Endothelial cell of umbilical vein (primary cell): ENCODE data around the gene HNRNPH2. TPM values are rescaled to one million over a fixed set of nuclear protein-coding genes. Genes with fewer than 3 reads are reported as not detected.

Experiments used
- BruUV-seq: library from RNA; stranded (reverse); fragments of 400-500 nt; replicated peaks from 2 replicates; lab custom pipeline; 2021; lab: Mats Ljungman, UMichigan
- CTCF ChIA-PET: fragments of 300-600, 350-600 bp; sonication (Branson Sonifier 250); formaldehyde crosslinking; loops from one replicate; lab custom pipeline; 2021; ENCODE audit warnings: antibody characterized with exemption, inconsistent platforms; lab: Charles Lee
- POLR2A ChIA-PET: fragments of 300-600, 350-600 bp; sonication (Branson Sonifier 250); formaldehyde crosslinking; loops from one replicate; lab custom pipeline; 2021; ENCODE audit warnings: antibody characterized with exemption, inconsistent platforms; lab: Charles Lee
- DNase-seq: peaks from one replicate; pipeline ENCODE4 v3.0.0-alpha.2; 2011; ENCODE audit warnings: low read depth, low spot score
- FAIRE-seq: peaks from 2 replicates; lab custom pipeline; 2011; peaks lifted over from hg19 to GRCh38; lab: Jason Lieb, UNC
- H2AFZ ChIP-seq: 2 replicates; pipeline ENCODE4 v1.6.0; 2012; ENCODE audit warnings: low read depth, low read length, control low read depth, inconsistent platforms
- H3K27ac ChIP-seq: 2 replicates; pipeline ENCODE4 v1.5.1; 2011; ENCODE audit warnings: low read depth, mild to moderate bottlenecking, control low read depth, low read length, moderate library complexity; ENCODE audit not compliant: insufficient read depth
- H3K27me3 ChIP-seq, 2 experiments: 2 replicates each; pipeline versions ENCODE4 v1.6.0 to v1.6.1; 2011; ENCODE audit warnings: low read length in 2 of 2, mixed read lengths in 1 of 2; ENCODE audit not compliant: control insufficient read depth in 2 of 2, insufficient read depth in 2 of 2
- H3K36me3 ChIP-seq, 2 experiments: 2 replicates in 1 of 2; 3 replicates in 1 of 2; pipeline ENCODE4 v1.5.1; 2011; ENCODE audit warnings: low read length in 2 of 2, mild to moderate bottlenecking in 1 of 2, moderate library complexity in 1 of 2; ENCODE audit not compliant: control insufficient read depth in 2 of 2, insufficient read depth in 2 of 2; ENCODE audit errors: extremely low read depth in 1 of 2
- H3K4me1 ChIP-seq: 3 replicates; pipeline ENCODE4 v1.5.1; 2011; ENCODE audit warnings: mild to moderate bottlenecking, low read length; ENCODE audit not compliant: control insufficient read depth, insufficient read depth; ENCODE audit errors: extremely low read depth
- H3K4me2 ChIP-seq: 2 replicates; pipeline ENCODE4 v1.6.1; 2011; ENCODE audit warnings: low read length, control low read depth, mixed read lengths; ENCODE audit not compliant: insufficient read depth
- H3K4me3 ChIP-seq, 3 experiments: fragments of 200-600 bp in 1 of 3; sonication (generic), shearing (Covaris generic) in 1 of 3; replicated peaks in 1 of 3; 2 replicates each; pipeline ENCODE4 v1.5.1; 2011 to 2016; ENCODE audit warnings: control low read depth in 3 of 3, low read length in 3 of 3, mild to moderate bottlenecking in 2 of 3, inconsistent platforms in 1 of 3, low read depth in 1 of 3, moderate library complexity in 1 of 3; ENCODE audit not compliant: insufficient read depth in 1 of 3
- H3K79me2 ChIP-seq: 2 replicates; pipeline ENCODE4 v1.6.0; 2012; ENCODE audit warnings: low read length, inconsistent platforms; ENCODE audit not compliant: control insufficient read depth, insufficient read depth
- H3K9ac ChIP-seq: replicated peaks from 2 replicates; pipeline ENCODE3; 2011; ENCODE audit warnings: low read length, control low read depth; ENCODE audit not compliant: insufficient read depth; ENCODE audit errors: extremely low read depth
- H3K9me1 ChIP-seq: replicated peaks from 3 replicates; pipeline ENCODE4 v1.6.0; 2011; ENCODE audit warnings: mild to moderate bottlenecking, low read length; ENCODE audit not compliant: control insufficient read depth, insufficient read depth; ENCODE audit errors: extremely low read depth
- H3K9me3 ChIP-seq: replicated peaks from 2 replicates; pipeline ENCODE4 v1.5.1; 2012; ENCODE audit warnings: low read length, inconsistent platforms; ENCODE audit not compliant: control insufficient read depth, insufficient read depth
- H4K20me1 ChIP-seq: replicated peaks from 2 replicates; pipeline ENCODE3; 2011; ENCODE audit warnings: mild to moderate bottlenecking, low read length; ENCODE audit not compliant: control insufficient read depth, insufficient read depth; ENCODE audit errors: extremely low read depth
- CTCF ChIP-seq, 2 donors: IDR thresholded peaks; 1 replicate in 1 of 2; 2 replicates in 1 of 2; pipeline ENCODE4 v1.5.1; 2011; ENCODE audit warnings: low read length in 2 of 2, mild to moderate bottlenecking in 2 of 2, moderate library complexity in 2 of 2, control low read depth in 1 of 2, inconsistent platforms in 1 of 2, low read depth in 1 of 2; ENCODE audit not compliant: insufficient read depth in 1 of 2; ENCODE audit errors: extremely low read depth in 1 of 2
- EZH2 ChIP-seq: IDR thresholded peaks from 2 replicates; pipeline ENCODE4 v1.6.1; 2012; ENCODE audit warnings: borderline replicate concordance, low read depth, mild to moderate bottlenecking, moderate library complexity, low read length, inconsistent platforms; ENCODE audit not compliant: severe bottlenecking
- FOS ChIP-seq: IDR thresholded peaks from 2 replicates; pipeline ENCODE4 v1.6.1; 2011; ENCODE audit warnings: mild to moderate bottlenecking, low read length, moderate library complexity, borderline replicate concordance; ENCODE audit not compliant: insufficient read depth
- GATA2 ChIP-seq: IDR thresholded peaks from 2 replicates; pipeline ENCODE4 v1.7.0; 2011; ENCODE audit warnings: low read depth, mild to moderate bottlenecking, moderate library complexity, mixed read lengths, low read length; ENCODE audit not compliant: insufficient read length, insufficient read depth
- JUN ChIP-seq: IDR thresholded peaks from 2 replicates; pipeline ENCODE4 v1.6.1; 2011; ENCODE audit warnings: borderline replicate concordance, low read depth; ENCODE audit not compliant: insufficient read length, insufficient read depth
- MAX ChIP-seq: IDR thresholded peaks from 2 replicates; pipeline ENCODE4 v1.6.1; 2011; ENCODE audit not compliant: insufficient read depth, insufficient read length
- MYC ChIP-seq: IDR thresholded peaks from one replicate; pipeline ENCODE4 v1.6.1; 2011; ENCODE audit warnings: mild to moderate bottlenecking, low read depth, low read length
- POLR2A ChIP-seq: IDR thresholded peaks from 2 replicates; pipeline ENCODE4 v1.6.1; 2012; ENCODE audit warnings: low read depth, mild to moderate bottlenecking, control low read depth, low read length
- POLR2AphosphoS5 ChIP-seq: IDR thresholded peaks from 2 replicates; pipeline ENCODE4 v1.6.1; 2012; ENCODE audit warnings: low read depth, mild to moderate bottlenecking, control low read depth, low read length, moderate library complexity; ENCODE audit not compliant: insufficient read depth
- dilution Hi-C: fragments of 300-500 bp; cut with MboI; formaldehyde crosslinking; loops from one replicate; pipeline ENCODE4 v1.15.0; 2019; ENCODE audit warnings: low sequenced_read_pairs; ENCODE audit not compliant: extremely low pct_ligation_motif_present
- intact Hi-C: fragments of 100-400 bp; cut with micrococcal nuclease; formaldehyde crosslinking; loops from one replicate; pipeline ENCODE4 v1.10.0; 2022
- polyA plus RNA-seq, 4 experiments: library from polyadenylated mRNA; depleted of rRNA in 3 of 4; stranded (reverse) in 3 of 4; unstranded in 1 of 4; fragments of >200 nt; gene quantifications; 2 replicates each; pipeline versions ENCODE4 v1.2.1 to v1.2.3, GENCODE V29; 2011 to 2012; ENCODE audit warnings: missing spikeins in 1 of 4
- total RNA-seq: library from RNA; stranded (reverse); gene quantifications from 2 replicates; pipeline ENCODE4 v1.2.3, GENCODE V29; 2021

Gene HNRNPH2
- total and polyA plus RNA-seq, 2 donors (not counting 3 experiments of a cell fraction or from before 2014, with no cell fraction given), result 29.3 to 59.1 TPM

- intact Hi-C loops, result no loop called here
- no peak for DNase-seq
- no peak for FAIRE-seq
- ChIA-PET CTCF (no interaction called here), POLR2A (no interaction called here)
- no peak overlapping the region for H3K4me3 ChIP-seq
- H3K36me3 ChIP-seq, result peaks cover 0 to 4% of the 10 kb centered on the region in 2 experiments
- no peak overlapping the region for H3K4me2 ChIP-seq
- H3K9ac ChIP-seq, result no peak overlapping the region
- dilution Hi-C loops, result no loop called here
- BruUV-seq, result no TSS peak
- no peak overlapping the region for H3K27ac ChIP-seq
- no peaks in the 10 kb centered on the region for H3K4me1 ChIP-seq
- no peaks in the 10 kb centered on the region for H3K9me3 ChIP-seq
- no peak overlapping the region for H2AFZ ChIP-seq
- no peaks in the 10 kb centered on the region for H4K20me1 ChIP-seq
- TF ChIP-seq GATA2, result no peak
- no peaks in the 10 kb centered on the region for H3K27me3 ChIP-seq
- H3K79me2 ChIP-seq, result no peaks in the 10 kb centered on the region
- H3K9me1 ChIP-seq, result no peaks in the 10 kb centered on the region
Observed at GRCh38 chrX:101399825-101400224, 8.2 kb upstream of the HNRNPH2 start.

- Histone ChIP-seq H3K4me1 (peaks cover 12% of the 10 kb centered on the region), H4K20me1 (no peaks in the 10 kb centered on the region), H3K36me3 (peaks cover 0 to 2% of the 10 kb centered on the region in 2 experiments), H3K4me2 (peak overlapping the region; percentile 68), H2AFZ (peak overlapping the region; percentile 59), H3K27me3 (no peaks in the 10 kb centered on the region), H3K9me3 (no peaks in the 10 kb centered on the region), H3K9ac (peak overlapping the region; percentile 89), H3K79me2 (peaks cover 51% of the 10 kb centered on the region), H3K27ac (peak overlapping the region; percentile 88), H3K4me3 (peak overlapping the region; percentile 71 to 95 (median 91)), H3K9me1 (no peaks in the 10 kb centered on the region)
- no peak for TF ChIP-seq GATA2
- no peak for TF ChIP-seq MYC
- no peak for TF ChIP-seq POLR2A
- no peak for TF ChIP-seq CTCF (IDR thresholded peaks at IDR 0.05; ENCODE audit: extremely low read depth in 1 of 2, insufficient read depth in 1 of 2, low read depth in 1 of 2, low read length in 2 of 2)
- TF ChIP-seq JUN, result no peak
- TF ChIP-seq MAX, result no peak
- no peak for TF ChIP-seq EZH2
- TF ChIP-seq FOS, result no peak
- no peak for TF ChIP-seq POLR2AphosphoS5
- ChIA-PET POLR2A (no interaction called here), CTCF (interaction anchor here (1.6 kb wide), 1 partner anchor 17 kb away, joined by 4 read pairs; no protein-coding TSS in a partner anchor)
- DNase-seq (no peak), FAIRE-seq (no peak)
- dilution Hi-C loops (no loop called here), intact Hi-C loops (no loop called here)
- BruUV-seq, result TSS peak; percentile 74
Observed at GRCh38 chrX:101407167-101407747, 765 bp upstream of the HNRNPH2 start.
